ENCODE results near the gene METTL21C. TPM values are rescaled to one million over a fixed set of nuclear protein-coding genes. Genes with fewer than 3 reads are reported as not detected.
A peak's percentile ranks its signal among the peaks of the same experiment; 100 is the strongest.

METTL21C gene
- total RNA-seq, 1 experiment from 2014 or later = not detected

- no peak for TF ChIP-seq CTCF (conservative IDR thresholded peaks at IDR 0.05)
- no peak for TF ChIP-seq EZH2 (IDR thresholded peaks at IDR 0.05; ENCODE audit: low read depth)
- Histone ChIP-seq H3K4me1 (replicated peaks; ENCODE audit: insufficient read depth) (peaks cover 67% of the 10 kb centered on the region), H4K20me1 (ENCODE audit: insufficient read depth) (no peaks in the 10 kb centered on the region), H3K4me2 (peak overlapping the region; percentile 68), H2AFZ (no peak overlapping the region), H3K9me3 (ENCODE audit: insufficient read depth, low read depth) (no peaks in the 10 kb centered on the region), H3K79me2 (ENCODE audit: low read depth) (no peaks in the 10 kb centered on the region), H3F3A (ENCODE audit: insufficient read depth, low read depth) (peaks cover 47% of the 10 kb centered on the region), H3K36me3 (ENCODE audit: low read depth) (no peaks in the 10 kb centered on the region), H3K9me2 (ENCODE audit: insufficient read depth) (no peaks in the 10 kb centered on the region), H3K4me3 (no peak overlapping the region), H3K27me3 (ENCODE audit: insufficient read depth, low read depth) (no peaks in the 10 kb centered on the region), H3K27ac (peak overlapping the region; percentile 69)
- BruUV-seq (replicated peaks) = no TSS peak
- CTCF ChIA-PET = interaction anchor here (0.6 kb wide), 1 partner anchor 51 kb away, joined by 3 read pairs; no protein-coding TSS in a partner anchor
- intact Hi-C loops (cut with micrococcal nuclease; ENCODE audit: unreplicated experiment) = no loop called here
- POLR2A ChIA-PET (ENCODE audit: unreplicated experiment) = no interaction called here
- no peak for DNase-seq
Observed at GRCh38 chr13:102703726-102704035, 8.8 kb upstream of the METTL21C start.

- H3K79me2 ChIP-seq (ENCODE audit: low read depth) = no peaks in the 10 kb centered on the region
- no peak overlapping the region for H2AFZ ChIP-seq
- no peaks in the 10 kb centered on the region for H3K9me3 ChIP-seq (ENCODE audit: insufficient read depth, low read depth)
- H3K4me1 ChIP-seq (replicated peaks; ENCODE audit: insufficient read depth) = peaks cover 63% of the 10 kb centered on the region
- H4K20me1 ChIP-seq (ENCODE audit: insufficient read depth) = no peaks in the 10 kb centered on the region
- no peak for DNase-seq
- H3K9me2 ChIP-seq (ENCODE audit: insufficient read depth) = no peaks in the 10 kb centered on the region
- H3K27me3 ChIP-seq (ENCODE audit: insufficient read depth, low read depth) = no peaks in the 10 kb centered on the region
- CTCF ChIA-PET = interaction anchor here (0.6 kb wide), 1 partner anchor 51 kb away, joined by 3 read pairs; no protein-coding TSS in a partner anchor
- H3K4me3 ChIP-seq = no peak overlapping the region
- no peaks in the 10 kb centered on the region for H3K36me3 ChIP-seq (ENCODE audit: low read depth)
- TF ChIP-seq CTCF (conservative IDR thresholded peaks at IDR 0.05) = no peak
- TF ChIP-seq EZH2 (IDR thresholded peaks at IDR 0.05; ENCODE audit: low read depth) = no peak
- peak overlapping the region; percentile 69 for H3K27ac ChIP-seq
- peak overlapping the region; percentile 68 for H3K4me2 ChIP-seq
- POLR2A ChIA-PET (ENCODE audit: unreplicated experiment) = no interaction called here
- H3F3A ChIP-seq (ENCODE audit: insufficient read depth, low read depth) = peaks cover 47% of the 10 kb centered on the region
- intact Hi-C loops (cut with micrococcal nuclease; ENCODE audit: unreplicated experiment) = no loop called here
- no TSS peak for BruUV-seq (replicated peaks)
Observed at GRCh38 chr13:102702965-102703725, 8.3 kb upstream of the METTL21C start.

- no peaks in the 10 kb centered on the region for H3K27me3 ChIP-seq (ENCODE audit: insufficient read depth, low read depth)
- H3K4me1 ChIP-seq (replicated peaks; ENCODE audit: insufficient read depth) = peaks cover 45% of the 10 kb centered on the region
- no peaks in the 10 kb centered on the region for H3K79me2 ChIP-seq (ENCODE audit: low read depth)
- peaks cover 36% of the 10 kb centered on the region for H3F3A ChIP-seq (ENCODE audit: insufficient read depth, low read depth)
- H3K9me3 ChIP-seq (ENCODE audit: insufficient read depth, low read depth) = no peaks in the 10 kb centered on the region
- intact Hi-C loops (cut with micrococcal nuclease; ENCODE audit: unreplicated experiment) = no loop called here
- no peak overlapping the region for H3K4me3 ChIP-seq
- H2AFZ ChIP-seq = no peak overlapping the region
- no peaks in the 10 kb centered on the region for H3K9me2 ChIP-seq (ENCODE audit: insufficient read depth)
- no peak overlapping the region for H3K27ac ChIP-seq
- no TSS peak for BruUV-seq (replicated peaks)
- TF ChIP-seq CTCF (conservative IDR thresholded peaks at IDR 0.05) (no peak), EZH2 (IDR thresholded peaks at IDR 0.05; ENCODE audit: low read depth) (no peak)
- DNase-seq = no peak
- no peaks in the 10 kb centered on the region for H4K20me1 ChIP-seq (ENCODE audit: insufficient read depth)
- no peaks in the 10 kb centered on the region for H3K36me3 ChIP-seq (ENCODE audit: low read depth)
- H3K4me2 ChIP-seq = no peak overlapping the region
- CTCF ChIA-PET = no interaction called here
- POLR2A ChIA-PET (ENCODE audit: unreplicated experiment) = no interaction called here
Observed at GRCh38 chr13:102701331-102701730, 6.5 kb upstream of the METTL21C start.
